SK-N-SH (cell line): ENCODE results near the gene TRAF3IP1.

Source experiments
- FOXJ3 ChIP-seq: sonication (generic); formaldehyde crosslinking; IDR thresholded peaks from 2 replicates; pipeline ENCODE4 v1.5.1; 2020; ENCODE audit warnings: mild to moderate bottlenecking, missing genetic modification reagents
- MXI1 ChIP-seq: IDR thresholded peaks from 2 replicates; pipeline ENCODE4 v1.6.1; 2012; ENCODE audit warnings: mild to moderate bottlenecking, low read depth, low read length, improper control_type of control experiment
- TF ChIP-seq, protein P1 (sequence below): fragments of 200-600 bp; sonication (generic); IDR thresholded peaks from 2 replicates; pipeline ENCODE4 v1.6.1; 2017; ENCODE audit warnings: antibody characterized with exemption, mild to moderate bottlenecking, moderate library complexity

DNA sequence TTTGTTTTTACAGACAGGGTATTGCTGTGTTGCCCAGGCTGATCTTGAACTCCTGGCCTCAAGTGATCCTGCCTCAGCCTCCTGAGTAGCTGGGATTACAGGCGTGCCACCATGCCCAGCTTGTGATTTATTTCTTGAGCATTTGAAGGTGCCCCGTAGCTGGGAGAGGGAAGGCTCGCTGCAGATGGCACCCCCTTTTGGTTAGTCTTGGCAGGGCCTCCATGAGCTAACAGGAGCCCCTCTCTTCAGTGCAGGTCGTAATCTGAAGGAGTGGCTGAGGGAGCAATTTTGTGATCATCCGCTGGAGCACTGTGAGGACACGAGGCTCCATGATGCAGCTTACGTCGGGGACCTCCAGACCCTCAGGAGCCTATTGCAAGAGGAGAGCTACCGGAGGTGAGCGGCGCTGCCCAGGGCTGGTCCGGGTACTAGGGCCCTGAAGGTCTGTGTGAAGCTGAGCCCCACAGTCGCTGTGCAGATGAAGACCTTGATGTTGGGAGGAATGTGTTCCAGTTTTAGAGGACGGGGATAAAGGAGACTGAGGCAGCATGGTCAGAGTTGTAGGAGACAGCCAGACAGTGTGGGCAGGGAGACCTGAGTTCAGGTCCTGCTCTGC lies 113.1 kb downstream of the TRAF3IP1 start:
- TF ChIP-seq FOXJ3 (CRISPR knock-in tag) (no peak), MXI1 (no peak)
- TF ChIP-seq, protein P1, sequence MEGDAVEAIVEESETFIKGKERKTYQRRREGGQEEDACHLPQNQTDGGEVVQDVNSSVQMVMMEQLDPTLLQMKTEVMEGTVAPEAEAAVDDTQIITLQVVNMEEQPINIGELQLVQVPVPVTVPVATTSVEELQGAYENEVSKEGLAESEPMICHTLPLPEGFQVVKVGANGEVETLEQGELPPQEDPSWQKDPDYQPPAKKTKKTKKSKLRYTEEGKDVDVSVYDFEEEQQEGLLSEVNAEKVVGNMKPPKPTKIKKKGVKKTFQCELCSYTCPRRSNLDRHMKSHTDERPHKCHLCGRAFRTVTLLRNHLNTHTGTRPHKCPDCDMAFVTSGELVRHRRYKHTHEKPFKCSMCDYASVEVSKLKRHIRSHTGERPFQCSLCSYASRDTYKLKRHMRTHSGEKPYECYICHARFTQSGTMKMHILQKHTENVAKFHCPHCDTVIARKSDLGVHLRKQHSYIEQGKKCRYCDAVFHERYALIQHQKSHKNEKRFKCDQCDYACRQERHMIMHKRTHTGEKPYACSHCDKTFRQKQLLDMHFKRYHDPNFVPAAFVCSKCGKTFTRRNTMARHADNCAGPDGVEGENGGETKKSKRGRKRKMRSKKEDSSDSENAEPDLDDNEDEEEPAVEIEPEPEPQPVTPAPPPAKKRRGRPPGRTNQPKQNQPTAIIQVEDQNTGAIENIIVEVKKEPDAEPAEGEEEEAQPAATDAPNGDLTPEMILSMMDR = no peak
